Measurements from ENCODE around the gene B3GAT1. TPM values are rescaled to one million over a fixed set of nuclear protein-coding genes. Genes with fewer than 3 reads are reported as not detected.
"Not testable (repeated sequence)": the region's sequence is repeated elsewhere in the genome, so short reads cannot be mapped to it uniquely, and the experiment has no call there.

The B3GAT1 gene
- total and polyA plus RNA-seq, 5 donors: 0.08 to 0.32 (median 0.23) TPM; not detected in 1

GRCh38 chr11:134452026-134452837 is 40.2 kb upstream of the B3GAT1 start:
- Histone ChIP-seq H3K9me3 (ENCODE audit: control insufficient read depth, low read length) (peaks cover 2% of the 10 kb centered on the region), H3K27me3 (ENCODE audit: control insufficient read depth, insufficient read depth) (no peaks in the 10 kb centered on the region), H3K4me3 (ENCODE audit: low read length) (no peak overlapping the region), H3K4me1 (ENCODE audit: control insufficient read depth, insufficient read depth, low read length) (no peaks in the 10 kb centered on the region), H3K27ac (ENCODE audit: low read length) (no peak overlapping the region)
- intact Hi-C loops (cut with DNase I): no loop called here
- WGBS: 74% methylated on average over 14 of the region's 14 CpGs
- ATAC-seq (no peak), DNase-seq (no peak)

GRCh38 chr11:134450186-134450585 is 38.1 kb upstream of the B3GAT1 start:
- Histone ChIP-seq H3K9me3 (ENCODE audit: control insufficient read depth, low read length) (peaks cover 1% of the 10 kb centered on the region), H3K4me1 (ENCODE audit: control insufficient read depth, insufficient read depth, low read length) (no peaks in the 10 kb centered on the region), H3K4me3 (ENCODE audit: low read length) (no peak overlapping the region), H3K27me3 (ENCODE audit: control insufficient read depth, insufficient read depth) (no peaks in the 10 kb centered on the region), H3K27ac (ENCODE audit: low read length) (no peak overlapping the region)
- WGBS: 87% methylated on average over 7 of the region's 7 CpGs
- ATAC-seq (no peak), DNase-seq (no peak)
- intact Hi-C loops (cut with DNase I): no loop called here

- Histone ChIP-seq H3K9me3 (ENCODE audit: control insufficient read depth, low read length) (no peaks in the 10 kb centered on the region), H3K4me1 (ENCODE audit: control insufficient read depth, insufficient read depth, low read length) (no peaks in the 10 kb centered on the region), H3K4me3 (ENCODE audit: low read length) (no peak overlapping the region), H3K27me3 (ENCODE audit: control insufficient read depth, insufficient read depth) (no peaks in the 10 kb centered on the region), H3K27ac (ENCODE audit: low read length) (no peak overlapping the region)
- WGBS: 70% methylated on average over 7 of the region's 7 CpGs
- DNase-seq (no peak), ATAC-seq (no peak)
- intact Hi-C loops (cut with DNase I): no loop called here
Observed at GRCh38 chr11:134449713-134450112, 37.7 kb upstream of the B3GAT1 start.

- WGBS: 95% methylated on average over 1 of the region's 1 CpG
- H3K9me3 ChIP-seq (ENCODE audit: control insufficient read depth, low read length): no peaks in the 10 kb centered on the region
- ATAC-seq (no peak), DNase-seq (no peak)
- no peaks in the 10 kb centered on the region for H3K4me1 ChIP-seq (ENCODE audit: control insufficient read depth, insufficient read depth, low read length)
- no peaks in the 10 kb centered on the region for H3K27me3 ChIP-seq (ENCODE audit: control insufficient read depth, insufficient read depth)
- intact Hi-C loops (cut with DNase I): no loop called here
- H3K4me3 ChIP-seq (ENCODE audit: low read length): no peak overlapping the region
- H3K27ac ChIP-seq (ENCODE audit: low read length): no peak overlapping the region
Observed at GRCh38 chr11:134449051-134449450, 37.0 kb upstream of the B3GAT1 start.

GRCh38 chr11:134447696-134448095 is 35.7 kb upstream of the B3GAT1 start:
- no peaks in the 10 kb centered on the region for H3K27me3 ChIP-seq (ENCODE audit: control insufficient read depth, insufficient read depth)
- ATAC-seq (no peak), DNase-seq (no peak)
- intact Hi-C loops (cut with DNase I): no loop called here
- no peak overlapping the region for H3K27ac ChIP-seq (ENCODE audit: low read length)
- H3K4me3 ChIP-seq (ENCODE audit: low read length): no peak overlapping the region
- H3K9me3 ChIP-seq (ENCODE audit: control insufficient read depth, low read length): no peaks in the 10 kb centered on the region
- no peaks in the 10 kb centered on the region for H3K4me1 ChIP-seq (ENCODE audit: control insufficient read depth, insufficient read depth, low read length)
- 88% methylated on average over 27 of the region's 27 CpGs for WGBS

- ATAC-seq: no peak
- H3K4me1 ChIP-seq (ENCODE audit: control insufficient read depth, insufficient read depth, low read length): no peaks in the 10 kb centered on the region
- H3K4me3 ChIP-seq (ENCODE audit: low read length): no peak overlapping the region
- no peak overlapping the region for H3K27ac ChIP-seq (ENCODE audit: low read length)
- 82% methylated on average over 16 of the region's 16 CpGs for WGBS
- H3K27me3 ChIP-seq (ENCODE audit: control insufficient read depth, insufficient read depth): no peaks in the 10 kb centered on the region
- intact Hi-C loops (cut with DNase I): no loop called here
- H3K9me3 ChIP-seq (ENCODE audit: control insufficient read depth, low read length): no peaks in the 10 kb centered on the region
- no peak for DNase-seq
Observed at GRCh38 chr11:134445601-134446325, 33.7 kb upstream of the B3GAT1 start.

GRCh38 chr11:134444160-134445108 is 32.4 kb upstream of the B3GAT1 start:
- H3K27me3 ChIP-seq (ENCODE audit: control insufficient read depth, insufficient read depth); H3K27ac ChIP-seq (ENCODE audit: low read length); H3K4me3 ChIP-seq (ENCODE audit: low read length); intact Hi-C loops (cut with DNase I); H3K9me3 ChIP-seq (ENCODE audit: control insufficient read depth, low read length); ATAC-seq; DNase-seq; H3K4me1 ChIP-seq (ENCODE audit: control insufficient read depth, insufficient read depth, low read length): not testable (repeated sequence)
- 80% methylated on average over 17 of the region's 17 CpGs for WGBS

GRCh38 chr11:134443246-134443645 is 31.2 kb upstream of the B3GAT1 start:
- WGBS: 71% methylated on average over 6 of the region's 6 CpGs

GRCh38 chr11:134442246-134442645 is 30.2 kb upstream of the B3GAT1 start:
- no peak overlapping the region for H3K4me3 ChIP-seq (ENCODE audit: low read length)

More at GRCh38 chr11:134443246-134443645, 31.2 kb upstream of the B3GAT1 start:
- H3K27me3 ChIP-seq (ENCODE audit: control insufficient read depth, insufficient read depth): no peaks in the 10 kb centered on the region
- DNase-seq: no peak
- H3K4me3 ChIP-seq (ENCODE audit: low read length): no peak overlapping the region
- no peak overlapping the region for H3K27ac ChIP-seq (ENCODE audit: low read length)
- H3K9me3 ChIP-seq (ENCODE audit: control insufficient read depth, low read length): no peaks in the 10 kb centered on the region
- ATAC-seq: no peak
- intact Hi-C loops (cut with DNase I): no loop called here
- no peaks in the 10 kb centered on the region for H3K4me1 ChIP-seq (ENCODE audit: control insufficient read depth, insufficient read depth, low read length)

GRCh38 chr11:134441706-134442105 is 29.7 kb upstream of the B3GAT1 start:
- 80% methylated on average over 4 of the region's 4 CpGs for WGBS
- H3K4me3 ChIP-seq (ENCODE audit: low read length): no peak overlapping the region
- DNase-seq (no peak), ATAC-seq (no peak)
- intact Hi-C loops (cut with DNase I): no loop called here
- no peaks in the 10 kb centered on the region for H3K4me1 ChIP-seq (ENCODE audit: control insufficient read depth, insufficient read depth, low read length)
- H3K27ac ChIP-seq (ENCODE audit: low read length): no peak overlapping the region
- H3K9me3 ChIP-seq (ENCODE audit: control insufficient read depth, low read length): no peaks in the 10 kb centered on the region
- H3K27me3 ChIP-seq (ENCODE audit: control insufficient read depth, insufficient read depth): no peaks in the 10 kb centered on the region

More at GRCh38 chr11:134442246-134442645, 30.2 kb upstream of the B3GAT1 start:
- ATAC-seq (no peak), DNase-seq (no peak)
- intact Hi-C loops (cut with DNase I): no loop called here
- no peaks in the 10 kb centered on the region for H3K4me1 ChIP-seq (ENCODE audit: control insufficient read depth, insufficient read depth, low read length)
- H3K27ac ChIP-seq (ENCODE audit: low read length): no peak overlapping the region
- no peaks in the 10 kb centered on the region for H3K9me3 ChIP-seq (ENCODE audit: control insufficient read depth, low read length)
- no peaks in the 10 kb centered on the region for H3K27me3 ChIP-seq (ENCODE audit: control insufficient read depth, insufficient read depth)
- 82% methylated on average over 10 of the region's 10 CpGs for WGBS
